GM21526 (cell line): ENCODE measurements around the gene IFT20.
A peak's percentile ranks its signal among the peaks of the same experiment; 100 is the strongest.
"Not testable (repeated sequence)": the region's sequence is repeated elsewhere in the genome, so short reads cannot be mapped to it uniquely, and the experiment has no call there.

Experiments used
- ATAC-seq: cut with Tn5 transposase; IDR thresholded peaks from one replicate; pipeline ENCODE4 v1.9.1; 2021; ENCODE audit warnings: moderate library complexity; ENCODE audit not compliant: unreplicated experiment, low FRiP score

Gene IFT20

GRCh38 chr17:28364665-28365363 is 29.5 kb upstream of the IFT20 start, which contains the start of gene SEBOX:
Gene SEBOX, minus strand, starts transcription at chr17:28365199. Its CDS starts 48 bp downstream, at chr17:28365151.
- no peak for ATAC-seq

- ATAC-seq, result no peak
These were observed 28.7 kb upstream of the IFT20 start for GRCh38 chr17:28363776-28364650.

- no peak for ATAC-seq
These were observed 27.9 kb upstream of the IFT20 start for GRCh38 chr17:28363186-28363585.

GRCh38 chr17:28357901-28358197 is 22.6 kb upstream of the IFT20 start:
- ATAC-seq, result no peak

GRCh38 chr17:28357061-28357900 is 22.0 kb upstream of the IFT20 start, which contains the start of gene POLDIP2:
Gene POLDIP2, minus strand, starts transcription at chr17:28357527. Its CDS starts 79 bp downstream, at chr17:28357448.
- peak; percentile 85 for ATAC-seq

- no peak for ATAC-seq
These were observed 15.0 kb upstream of the IFT20 start for GRCh38 chr17:28350271-28350670.

- ATAC-seq, result no peak
These were observed 13.7 kb upstream of the IFT20 start for GRCh38 chr17:28348979-28349378.

GRCh38 chr17:28347261-28347891 is 12.1 kb upstream of the IFT20 start:
- no peak for ATAC-seq

GRCh38 chr17:28346746-28347246 is 11.5 kb upstream of the IFT20 start:
- no peak for ATAC-seq

- no peak for ATAC-seq
These were observed 10.9 kb upstream of the IFT20 start for GRCh38 chr17:28346199-28346580.

- ATAC-seq, result no peak
These were observed 10.3 kb upstream of the IFT20 start for GRCh38 chr17:28345419-28346198.

GRCh38 chr17:28344435-28344901 is 9.2 kb upstream of the IFT20 start:
- ATAC-seq, result no peak

GRCh38 chr17:28344011-28344410 is 8.7 kb upstream of the IFT20 start:
- no peak for ATAC-seq

- ATAC-seq, result no peak
These were observed 8.2 kb upstream of the IFT20 start for GRCh38 chr17:28343491-28343932.

- ATAC-seq, result no peak
These were observed 7.0 kb upstream of the IFT20 start for GRCh38 chr17:28342313-28342712.

- no peak for ATAC-seq
These were observed 6.2 kb upstream of the IFT20 start for GRCh38 chr17:28341516-28341915.

GRCh38 chr17:28340374-28340773 is 5.1 kb upstream of the IFT20 start:
- ATAC-seq, result no peak

GRCh38 chr17:28339431-28339830 is 4.2 kb upstream of the IFT20 start:
- no peak for ATAC-seq

GRCh38 chr17:28338769-28339212 is 3.5 kb upstream of the IFT20 start:
- not testable (repeated sequence) for ATAC-seq
